ENCODE data around the gene ANKRD22. TPM values are rescaled to one million over a fixed set of nuclear protein-coding genes. Genes with fewer than 3 reads are reported as not detected.

Gene ANKRD22
- total and polyA plus RNA-seq, 8 donors = 0.13 to 8.9 (median 0.88) TPM

DNA sequence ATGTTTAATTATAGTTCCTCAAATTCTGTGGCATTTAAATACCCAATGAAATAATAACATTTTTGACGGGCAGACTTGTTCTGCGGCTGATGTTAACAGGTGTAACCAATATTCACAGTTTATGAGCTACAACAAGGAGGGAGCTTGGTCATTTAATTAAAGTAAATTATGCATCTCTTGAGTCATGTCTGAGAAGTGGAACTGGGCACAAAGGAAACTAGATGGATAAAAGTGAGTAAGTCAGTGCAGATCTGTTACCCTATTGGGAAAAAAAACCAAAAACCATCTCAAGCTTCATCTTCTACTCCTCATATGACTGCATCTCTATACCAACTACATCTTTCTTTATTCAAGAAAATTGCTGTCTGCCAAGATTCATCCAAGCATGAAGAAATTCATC lies 24.0 kb downstream of the ANKRD22 start:
- Histone ChIP-seq H3K27me3 (no peaks in the 10 kb centered on the region), H3K4me3 (no peak overlapping the region), H3K4me1 (no peaks in the 10 kb centered on the region), H3K36me3 (peaks cover 0 to 17% of the 10 kb centered on the region in 2 donors), H3K27ac (no peak overlapping the region), H3K9me3 (no peaks in the 10 kb centered on the region)
- no peak for DNase-seq
- TF ChIP-seq, protein P1, sequence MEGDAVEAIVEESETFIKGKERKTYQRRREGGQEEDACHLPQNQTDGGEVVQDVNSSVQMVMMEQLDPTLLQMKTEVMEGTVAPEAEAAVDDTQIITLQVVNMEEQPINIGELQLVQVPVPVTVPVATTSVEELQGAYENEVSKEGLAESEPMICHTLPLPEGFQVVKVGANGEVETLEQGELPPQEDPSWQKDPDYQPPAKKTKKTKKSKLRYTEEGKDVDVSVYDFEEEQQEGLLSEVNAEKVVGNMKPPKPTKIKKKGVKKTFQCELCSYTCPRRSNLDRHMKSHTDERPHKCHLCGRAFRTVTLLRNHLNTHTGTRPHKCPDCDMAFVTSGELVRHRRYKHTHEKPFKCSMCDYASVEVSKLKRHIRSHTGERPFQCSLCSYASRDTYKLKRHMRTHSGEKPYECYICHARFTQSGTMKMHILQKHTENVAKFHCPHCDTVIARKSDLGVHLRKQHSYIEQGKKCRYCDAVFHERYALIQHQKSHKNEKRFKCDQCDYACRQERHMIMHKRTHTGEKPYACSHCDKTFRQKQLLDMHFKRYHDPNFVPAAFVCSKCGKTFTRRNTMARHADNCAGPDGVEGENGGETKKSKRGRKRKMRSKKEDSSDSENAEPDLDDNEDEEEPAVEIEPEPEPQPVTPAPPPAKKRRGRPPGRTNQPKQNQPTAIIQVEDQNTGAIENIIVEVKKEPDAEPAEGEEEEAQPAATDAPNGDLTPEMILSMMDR (IDR thresholded peaks at IDR 0.05) = no peak
- no peak for ATAC-seq
- intact Hi-C loops (cut with DNase I) = no loop called here

DNA sequence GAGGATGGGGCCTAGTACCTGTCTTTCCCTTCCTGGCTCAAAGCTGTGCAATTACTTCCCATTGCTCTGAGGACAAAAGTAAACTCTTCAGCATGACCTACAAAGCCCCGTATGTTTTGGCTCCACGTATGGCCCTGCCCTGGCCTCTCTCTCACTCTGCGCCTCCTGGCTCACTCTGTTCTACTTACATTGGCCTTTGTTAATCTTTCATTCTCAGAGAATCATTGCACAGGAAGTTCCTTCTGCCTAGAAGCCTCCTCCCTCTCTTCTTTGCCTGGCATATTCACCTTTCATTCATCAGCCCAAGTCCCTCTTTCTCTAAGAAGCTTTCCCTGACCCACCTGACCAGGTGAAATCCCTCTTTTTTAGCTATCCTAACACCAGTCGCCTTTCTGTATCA lies 25.3 kb downstream of the ANKRD22 start:
- no peak for DNase-seq
- no peak for ATAC-seq
- Histone ChIP-seq H3K4me1 (no peaks in the 10 kb centered on the region), H3K4me3 (no peak overlapping the region), H3K27me3 (no peaks in the 10 kb centered on the region), H3K9me3 (no peaks in the 10 kb centered on the region), H3K36me3 (peaks cover 0 to 12% of the 10 kb centered on the region in 2 donors), H3K27ac (no peak overlapping the region)
- TF ChIP-seq, protein P1 (IDR thresholded peaks at IDR 0.05) = no peak
- intact Hi-C loops (cut with DNase I) = no loop called here

DNA sequence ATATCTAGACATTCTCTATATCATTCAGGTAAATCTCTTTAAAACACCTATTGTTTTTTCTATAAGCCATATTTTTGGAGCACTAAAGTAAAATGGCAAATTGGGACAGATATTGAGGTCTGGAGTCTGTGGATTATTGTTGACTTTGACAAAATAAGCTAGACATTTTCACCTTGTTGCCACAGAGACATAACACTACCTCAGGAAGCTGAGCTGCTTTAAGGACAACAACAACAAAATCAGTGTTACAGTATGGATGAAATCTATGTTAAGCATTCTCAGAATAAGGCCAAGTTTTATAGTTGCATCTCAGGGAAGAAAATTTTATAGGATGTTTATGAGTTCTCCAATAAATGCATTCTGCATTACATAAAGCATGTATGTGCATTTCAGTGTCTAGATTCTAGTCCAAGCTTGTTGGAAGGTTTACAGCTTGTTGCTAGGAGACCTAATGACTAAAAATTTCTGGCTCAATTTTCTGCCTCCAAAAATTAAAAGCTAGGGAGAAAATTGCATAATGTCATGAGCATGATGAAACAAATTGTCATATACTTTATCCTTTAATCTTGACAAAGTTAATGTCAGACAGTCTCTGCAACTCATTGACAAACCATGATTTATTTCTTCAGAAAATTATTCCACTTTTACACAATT lies 30.8 kb downstream of the ANKRD22 start:
- H3K9me3 ChIP-seq = no peaks in the 10 kb centered on the region
- H3K4me3 ChIP-seq = no peak overlapping the region
- no peak for ATAC-seq
- intact Hi-C loops (cut with DNase I) = no loop called here
- H3K27me3 ChIP-seq = no peaks in the 10 kb centered on the region
- no peaks in the 10 kb centered on the region for H3K4me1 ChIP-seq
- no peaks in the 10 kb centered on the region for H3K36me3 ChIP-seq
- TF ChIP-seq, protein P1 (IDR thresholded peaks at IDR 0.05) = no peak
- DNase-seq = peak in 2 of 4 donors; percentile 87 to 88
- H3K27ac ChIP-seq = no peak overlapping the region

DNA sequence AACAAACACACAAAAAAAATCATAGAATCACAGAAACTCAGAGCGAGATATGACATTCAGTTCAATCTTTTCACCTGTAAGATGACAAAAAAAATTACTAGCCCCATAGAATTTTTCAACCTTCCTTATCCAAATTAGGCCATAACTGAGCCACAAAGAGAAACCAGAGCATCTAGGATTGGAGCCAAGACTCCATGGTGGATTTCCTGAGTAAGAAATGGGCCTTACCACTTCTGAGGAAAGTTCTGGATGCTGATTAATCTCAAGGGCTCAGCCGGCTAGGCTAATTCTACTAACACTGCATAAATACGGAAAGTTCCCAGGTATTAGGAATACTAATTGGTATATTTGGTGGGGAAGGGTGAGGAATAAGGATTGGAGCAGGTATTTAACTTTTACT lies 32.4 kb downstream of the ANKRD22 start:
- Histone ChIP-seq H3K27me3 (no peaks in the 10 kb centered on the region), H3K4me1 (no peaks in the 10 kb centered on the region), H3K36me3 (no peaks in the 10 kb centered on the region), H3K4me3 (no peak overlapping the region), H3K9me3 (no peaks in the 10 kb centered on the region), H3K27ac (no peak overlapping the region)
- ATAC-seq (no peak), DNase-seq (no peak)
- intact Hi-C loops (cut with DNase I) = no loop called here
- TF ChIP-seq, protein P1 (IDR thresholded peaks at IDR 0.05) = no peak

DNA sequence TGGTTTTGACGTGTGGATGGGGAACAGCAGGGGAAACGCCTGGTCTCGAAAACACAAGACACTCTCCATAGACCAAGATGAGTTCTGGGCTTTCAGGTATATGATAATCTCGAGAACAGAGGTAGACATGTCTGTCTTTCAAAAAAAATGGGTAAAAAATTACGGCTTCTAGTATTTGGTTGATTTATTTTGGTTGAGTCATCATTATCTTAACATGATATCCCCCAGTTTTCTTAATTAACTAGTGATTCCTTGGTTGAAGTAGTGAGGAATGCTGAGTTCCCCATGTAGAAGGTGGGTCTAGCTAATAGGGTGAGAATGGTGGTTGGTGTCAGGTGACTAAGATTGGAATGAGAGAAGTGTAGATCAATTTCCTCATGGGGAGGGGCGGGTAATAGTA lies 38.4 kb downstream of the ANKRD22 start:
- Histone ChIP-seq H3K4me3 (no peak overlapping the region), H3K36me3 (no peaks in the 10 kb centered on the region), H3K4me1 (no peaks in the 10 kb centered on the region), H3K27me3 (peaks cover 3 to 6% of the 10 kb centered on the region in 2 donors), H3K9me3 (no peaks in the 10 kb centered on the region), H3K27ac (no peak overlapping the region)
- no peak for ATAC-seq
- DNase-seq = no peak
- intact Hi-C loops (cut with DNase I) = no loop called here
- TF ChIP-seq, protein P1 (IDR thresholded peaks at IDR 0.05) = no peak
